ENCODE measurements around the gene MREG. TPM values are rescaled to one million over a fixed set of nuclear protein-coding genes. Genes with fewer than 3 reads are reported as not detected.
"Not testable (repeated sequence)": the region's sequence is repeated elsewhere in the genome, so short reads cannot be mapped to it uniquely, and the experiment has no call there.

MREG gene
- total RNA-seq, 2 experiments from 2014 or later, result 10.9 to 12.1 TPM

DNA sequence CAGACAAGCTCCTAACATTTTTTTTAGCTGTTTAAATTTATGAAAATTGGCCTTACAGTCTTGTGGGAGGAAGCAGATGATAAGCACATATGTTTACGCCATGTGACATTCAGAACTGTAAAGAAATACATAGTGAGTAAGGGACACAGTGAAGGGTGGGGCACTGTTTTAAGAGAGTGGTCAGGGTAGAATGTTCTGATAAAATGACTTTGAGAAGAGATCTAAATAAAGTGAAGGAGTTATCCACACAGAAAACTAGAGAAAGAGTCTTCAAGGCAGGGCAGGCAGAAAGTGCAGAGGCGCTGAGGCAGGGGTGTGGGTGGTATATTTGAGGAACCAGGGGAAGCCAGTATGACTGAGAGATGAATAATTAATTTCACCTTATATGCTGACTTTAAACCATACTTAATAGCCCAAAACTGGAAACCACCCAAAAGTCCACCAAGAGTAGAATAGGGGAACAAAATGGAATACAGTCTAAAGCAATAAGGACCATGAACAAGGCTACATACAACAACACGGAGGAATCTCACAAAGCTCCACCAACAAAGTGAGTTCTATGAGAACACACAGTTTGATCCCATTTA is 8.6 kb downstream of the MREG start:
- Mint-ChIP-seq H3K4me3 (no peak overlapping the region), H3K9me3 (ENCODE audit: insufficient read depth) (no peaks in the 10 kb centered on the region), H3K36me3 (ENCODE audit: low read depth) (peaks cover 3% of the 10 kb centered on the region), H3K27ac (peak overlapping the region; percentile 7), H3K4me1 (ENCODE audit: low read depth) (peaks cover 40% of the 10 kb centered on the region), H3K27me3 (ENCODE audit: low read depth) (no peaks in the 10 kb centered on the region)
- no peak for ATAC-seq
- DNase-seq, result no peak
- POLR2A ChIA-PET, result no interaction called here
- CTCF ChIA-PET, result interaction anchor here (0.8 to 3.5 kb wide), 4 partner anchors 11 to 28 kb away, joined by 3 to 19 read pairs (median 9); no protein-coding TSS in a partner anchor

DNA sequence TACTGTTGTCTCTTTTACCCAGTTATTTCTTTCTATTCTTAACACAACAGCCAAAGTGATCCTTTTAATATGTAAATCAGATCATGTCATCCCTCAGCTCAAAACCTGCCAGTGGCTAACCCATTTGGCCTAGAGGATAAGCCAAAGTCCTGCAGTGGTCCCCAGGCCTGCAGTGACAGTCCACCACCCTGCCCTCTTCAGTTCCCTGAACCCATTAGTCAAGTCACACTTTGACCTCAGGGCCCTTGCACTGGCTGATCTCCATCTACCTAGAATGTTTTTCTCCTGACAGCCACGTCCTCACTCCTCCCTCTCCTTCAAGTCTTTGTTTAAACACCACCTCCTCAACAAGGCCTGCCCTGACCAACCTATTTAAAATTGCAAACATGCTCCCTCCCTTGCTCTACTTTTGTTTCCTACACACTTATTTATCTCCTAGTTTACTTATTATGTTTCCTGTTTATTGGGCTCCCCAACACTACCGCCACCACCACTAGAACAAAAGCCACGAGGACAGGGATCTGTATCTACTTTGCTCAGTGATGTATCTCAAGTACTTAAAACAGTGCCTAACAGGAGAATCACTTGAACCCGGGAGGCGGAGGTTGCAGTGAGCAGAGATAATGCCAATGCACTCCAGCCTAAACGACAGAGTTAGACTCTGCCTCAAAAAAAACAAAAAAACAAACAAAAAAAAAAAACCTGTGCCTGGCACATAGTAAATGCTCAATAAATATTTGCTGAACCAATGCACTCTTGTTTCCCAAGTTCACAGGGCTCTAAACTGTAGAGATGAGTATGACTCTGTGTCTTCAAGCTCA is 9.3 kb downstream of the MREG start:
- H3K4me1 Mint-ChIP-seq (ENCODE audit: low read depth), result peaks cover 40% of the 10 kb centered on the region
- H3K4me3 Mint-ChIP-seq, result no peak overlapping the region
- peaks cover 3% of the 10 kb centered on the region for H3K36me3 Mint-ChIP-seq (ENCODE audit: low read depth)
- H3K27ac Mint-ChIP-seq, result no peak overlapping the region
- ChIA-PET POLR2A (no interaction called here), CTCF (interaction anchor here (0.8 to 3.5 kb wide), 4 partner anchors 11 to 29 kb away, joined by 3 to 19 read pairs (median 9); no protein-coding TSS in a partner anchor)
- H3K27me3 Mint-ChIP-seq (ENCODE audit: low read depth), result no peaks in the 10 kb centered on the region
- no peaks in the 10 kb centered on the region for H3K9me3 Mint-ChIP-seq (ENCODE audit: insufficient read depth)
- DNase-seq (no peak), ATAC-seq (no peak)

DNA sequence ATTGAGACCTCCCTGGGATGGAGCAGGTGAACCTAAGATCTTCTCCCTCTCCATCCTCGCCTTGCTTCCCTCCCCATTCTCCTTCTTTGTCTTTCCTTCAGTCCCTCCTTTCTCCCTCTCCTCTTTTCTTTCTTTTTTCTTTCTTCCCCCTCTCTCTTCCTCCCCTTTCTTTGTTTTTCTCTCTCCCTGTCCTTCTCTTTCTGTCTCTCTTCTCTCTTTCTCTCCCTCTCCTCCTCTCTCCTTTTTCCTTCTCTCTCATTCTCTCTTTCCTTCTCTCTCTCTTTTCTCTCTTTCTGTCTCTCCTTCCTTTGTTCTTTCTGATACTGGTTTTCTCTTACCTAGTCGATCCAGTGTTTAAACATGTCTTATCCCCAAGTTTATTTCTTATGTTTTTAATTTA is 10.7 kb downstream of the MREG start:
- Mint-ChIP-seq H3K27me3 (ENCODE audit: low read depth) (no peaks in the 10 kb centered on the region), H3K36me3 (ENCODE audit: low read depth) (peaks cover 3% of the 10 kb centered on the region), H3K9me3 (ENCODE audit: insufficient read depth) (no peaks in the 10 kb centered on the region), H3K4me1 (ENCODE audit: low read depth) (peaks cover 43% of the 10 kb centered on the region), H3K4me3 (no peak overlapping the region), H3K27ac (peak overlapping the region; percentile 31)
- DNase-seq (no peak), ATAC-seq (no peak)
- ChIA-PET POLR2A (interaction anchor here (0.5 kb wide), 1 partner anchor 13 kb away, joined by 3 read pairs; no protein-coding TSS in a partner anchor), CTCF (interaction anchor here (1.4 kb wide), 1 partner anchor 13 kb away, joined by 4 read pairs; no protein-coding TSS in a partner anchor)

GRCh38 chr2:216002101-216002678 is 11.2 kb downstream of the MREG start:
- POLR2A ChIA-PET, result interaction anchor here (0.5 kb wide), 1 partner anchor 14 kb away, joined by 3 read pairs; no protein-coding TSS in a partner anchor
- Mint-ChIP-seq H3K27ac (no peak overlapping the region), H3K27me3 (ENCODE audit: low read depth) (no peaks in the 10 kb centered on the region), H3K4me1 (ENCODE audit: low read depth) (peaks cover 48% of the 10 kb centered on the region), H3K9me3 (ENCODE audit: insufficient read depth) (no peaks in the 10 kb centered on the region), H3K36me3 (ENCODE audit: low read depth) (peaks cover 7% of the 10 kb centered on the region), H3K4me3 (no peak overlapping the region)
- DNase-seq (no peak), ATAC-seq (no peak)
- CTCF ChIA-PET, result interaction anchor here (1.2 to 1.4 kb wide), 2 partner anchors 13 to 52 kb away, joined by 4 to 5 read pairs; no protein-coding TSS in a partner anchor

DNA sequence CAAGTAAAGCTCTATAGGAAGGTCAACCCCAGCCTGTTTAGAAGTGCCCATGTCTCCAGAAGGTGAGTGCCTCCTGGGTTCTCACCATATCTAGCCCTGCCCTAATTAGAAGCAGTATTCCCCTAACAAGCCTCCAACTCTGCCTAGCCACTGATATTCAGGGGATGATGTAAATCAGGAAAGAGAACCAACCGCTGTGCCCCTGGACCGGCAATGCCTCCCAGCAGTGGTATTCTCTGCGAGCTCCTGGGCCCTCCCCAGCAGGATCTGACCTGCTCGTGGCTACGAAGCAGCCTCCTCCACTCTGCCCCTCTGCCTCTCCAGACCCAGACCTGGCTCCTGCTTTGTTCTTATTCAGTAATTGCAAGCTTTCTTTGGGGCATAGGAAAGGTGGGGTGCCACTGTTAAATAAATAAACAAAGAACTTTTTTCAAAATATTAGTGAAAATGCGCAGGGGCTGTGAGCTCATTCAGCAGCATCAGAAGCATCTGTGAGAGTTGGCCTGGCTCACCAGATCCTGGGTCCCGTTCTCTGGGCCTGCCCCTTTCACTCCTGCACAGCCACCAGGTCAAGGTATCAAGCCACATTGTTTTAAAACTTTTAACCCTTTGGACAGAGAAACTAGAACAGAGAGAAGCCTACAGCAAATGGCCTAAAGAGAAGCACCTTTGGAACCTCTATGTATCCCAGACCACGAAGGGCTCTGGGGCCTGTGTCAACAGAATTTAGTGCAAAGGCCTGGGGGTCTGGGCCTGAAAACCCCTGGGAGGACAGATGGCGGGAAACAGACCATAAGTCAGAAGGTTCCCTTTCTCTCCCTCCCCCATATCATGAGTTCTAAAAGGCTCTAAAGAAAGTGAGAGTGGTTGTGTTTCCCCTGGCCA is 11.9 kb downstream of the MREG start:
- ChIA-PET POLR2A (no interaction called here), CTCF (interaction anchor here (0.7 to 1.2 kb wide), 4 partner anchors 11 to 70 kb away, joined by 3 to 5 read pairs (median 4); no protein-coding TSS in a partner anchor)
- DNase-seq, result no peak
- H3K27me3 Mint-ChIP-seq (ENCODE audit: low read depth), result no peaks in the 10 kb centered on the region
- no peak for ATAC-seq
- H3K27ac Mint-ChIP-seq, result no peak overlapping the region
- peaks cover 41% of the 10 kb centered on the region for H3K4me1 Mint-ChIP-seq (ENCODE audit: low read depth)
- H3K4me3 Mint-ChIP-seq, result no peak overlapping the region
- H3K36me3 Mint-ChIP-seq (ENCODE audit: low read depth), result peaks cover 7% of the 10 kb centered on the region
- H3K9me3 Mint-ChIP-seq (ENCODE audit: insufficient read depth), result no peaks in the 10 kb centered on the region

DNA sequence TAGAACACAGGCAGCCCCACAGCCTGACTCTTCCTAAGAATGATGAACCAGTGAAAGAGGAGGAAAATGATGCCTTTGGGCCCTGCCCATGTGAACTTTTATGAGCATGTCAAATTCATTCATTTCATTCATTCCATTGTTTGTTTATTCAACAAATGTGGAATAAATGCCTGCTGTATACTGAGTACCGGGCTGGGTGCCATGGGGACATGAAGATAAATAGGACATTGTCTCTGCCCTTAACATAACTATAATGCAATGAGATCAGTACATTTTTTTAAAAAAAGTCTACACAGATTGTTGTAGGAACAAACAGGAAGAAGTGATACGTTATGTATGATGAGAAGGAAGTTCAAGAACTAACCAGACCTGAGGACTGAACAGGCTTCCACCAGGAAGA is 14.7 kb downstream of the MREG start:
- Mint-ChIP-seq H3K4me3 (no peak overlapping the region), H3K9me3 (ENCODE audit: insufficient read depth) (no peaks in the 10 kb centered on the region), H3K27me3 (ENCODE audit: low read depth) (no peaks in the 10 kb centered on the region), H3K27ac (no peak overlapping the region), H3K4me1 (ENCODE audit: low read depth) (peaks cover 19% of the 10 kb centered on the region), H3K36me3 (ENCODE audit: low read depth) (peaks cover 22% of the 10 kb centered on the region)
- ATAC-seq (no peak), DNase-seq (no peak)
- POLR2A ChIA-PET, result no interaction called here
- CTCF ChIA-PET, result interaction anchor here (0.8 to 1.7 kb wide), 2 partner anchors 23 to 49 kb away, joined by 3 to 4 read pairs; no protein-coding TSS in a partner anchor

DNA sequence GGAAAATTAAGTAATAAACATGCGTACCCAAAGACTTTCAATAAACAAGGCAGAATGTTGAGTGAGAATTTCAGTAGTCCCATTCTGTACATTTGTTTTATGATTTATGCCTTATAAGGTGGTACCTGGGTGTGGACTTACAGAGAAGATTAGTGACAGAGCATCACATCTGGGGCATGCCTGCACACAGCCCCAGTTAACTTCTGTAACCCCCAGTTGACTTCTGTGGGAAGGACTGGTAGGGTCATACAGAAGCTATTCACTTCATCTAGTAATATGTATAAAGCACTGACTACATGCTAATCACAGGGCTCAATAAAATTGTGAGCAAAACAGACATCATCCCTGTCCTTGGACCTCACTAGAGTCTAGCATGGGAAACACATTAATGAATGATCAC is 16.1 kb downstream of the MREG start:
- peaks cover 32% of the 10 kb centered on the region for H3K36me3 Mint-ChIP-seq (ENCODE audit: low read depth)
- ATAC-seq (no peak), DNase-seq (no peak)
- no peak overlapping the region for H3K4me3 Mint-ChIP-seq
- ChIA-PET POLR2A (no interaction called here), CTCF (interaction anchor here (1.0 to 1.7 kb wide), 2 partner anchors 9 to 47 kb away, joined by 3 to 4 read pairs; no protein-coding TSS in a partner anchor)
- no peaks in the 10 kb centered on the region for H3K9me3 Mint-ChIP-seq (ENCODE audit: insufficient read depth)
- H3K27ac Mint-ChIP-seq, result peak overlapping the region; percentile 5
- no peaks in the 10 kb centered on the region for H3K27me3 Mint-ChIP-seq (ENCODE audit: low read depth)
- peaks cover 9% of the 10 kb centered on the region for H3K4me1 Mint-ChIP-seq (ENCODE audit: low read depth)

DNA sequence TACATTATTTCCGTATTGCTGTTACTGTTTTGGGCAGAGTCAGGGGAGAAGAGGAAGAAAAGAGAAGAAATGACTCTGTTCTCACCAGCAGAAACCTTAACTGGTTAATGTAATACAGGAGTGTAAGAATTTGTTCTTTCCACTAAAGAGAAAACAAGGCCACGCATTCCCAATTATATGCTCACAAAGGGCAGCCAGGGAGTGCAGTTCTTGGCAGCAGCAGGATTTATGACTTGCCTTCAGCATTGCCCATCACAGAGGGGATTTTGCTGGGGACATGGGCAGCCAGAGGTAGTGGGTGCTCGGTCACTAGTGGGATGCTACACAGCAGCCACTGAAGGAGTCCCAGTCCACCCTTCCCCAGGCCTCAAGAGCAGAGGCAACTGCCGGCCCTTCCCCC is 18.4 kb downstream of the MREG start:
- peaks cover 16% of the 10 kb centered on the region for H3K9me3 Mint-ChIP-seq (ENCODE audit: insufficient read depth)
- POLR2A ChIA-PET, result no interaction called here
- CTCF ChIA-PET, result no interaction called here
- H3K4me1 Mint-ChIP-seq (ENCODE audit: low read depth), result peaks cover 8% of the 10 kb centered on the region
- ATAC-seq, result no peak
- no peak overlapping the region for H3K27ac Mint-ChIP-seq
- H3K27me3 Mint-ChIP-seq (ENCODE audit: low read depth), result no peaks in the 10 kb centered on the region
- DNase-seq, result no peak
- no peak overlapping the region for H3K4me3 Mint-ChIP-seq
- H3K36me3 Mint-ChIP-seq (ENCODE audit: low read depth), result peaks cover 53% of the 10 kb centered on the region

- H3K27ac Mint-ChIP-seq; H3K27me3 Mint-ChIP-seq (ENCODE audit: low read depth); CTCF ChIA-PET; POLR2A ChIA-PET; ATAC-seq; DNase-seq; H3K4me3 Mint-ChIP-seq; H3K4me1 Mint-ChIP-seq (ENCODE audit: low read depth): not testable (repeated sequence)
- Mint-ChIP-seq H3K9me3 (ENCODE audit: insufficient read depth) (peaks cover 24% of the 10 kb centered on the region), H3K36me3 (ENCODE audit: low read depth) (peaks cover 66% of the 10 kb centered on the region)
Measured at GRCh38 chr2:215988556-215989207, 24.7 kb downstream of the MREG start.

- POLR2A ChIA-PET, result no interaction called here
Measured at GRCh38 chr2:215985257-215985656, 28.1 kb downstream of the MREG start.

GRCh38 chr2:215984661-215985060 is 28.7 kb downstream of the MREG start:
- peaks cover 35% of the 10 kb centered on the region for H3K36me3 Mint-ChIP-seq (ENCODE audit: low read depth)

More at GRCh38 chr2:215985257-215985656, 28.1 kb downstream of the MREG start:
- CTCF ChIA-PET, result interaction anchor here (0.6 to 2.5 kb wide), 6 partner anchors 23 to 45 kb away, joined by 3 to 8 read pairs (median 3); no protein-coding TSS in a partner anchor
- DNase-seq (no peak), ATAC-seq (no peak)
- Mint-ChIP-seq H3K4me3 (no peak overlapping the region), H3K36me3 (ENCODE audit: low read depth) (peaks cover 39% of the 10 kb centered on the region), H3K27me3 (ENCODE audit: low read depth) (no peaks in the 10 kb centered on the region), H3K4me1 (ENCODE audit: low read depth) (peaks cover 4% of the 10 kb centered on the region), H3K9me3 (ENCODE audit: insufficient read depth) (peaks cover 10% of the 10 kb centered on the region), H3K27ac (no peak overlapping the region)

More at GRCh38 chr2:215984661-215985060, 28.7 kb downstream of the MREG start:
- ATAC-seq (no peak), DNase-seq (no peak)
- no peak overlapping the region for H3K27ac Mint-ChIP-seq
- H3K4me3 Mint-ChIP-seq, result no peak overlapping the region
- H3K27me3 Mint-ChIP-seq (ENCODE audit: low read depth), result no peaks in the 10 kb centered on the region
- CTCF ChIA-PET, result interaction anchor here (1.0 to 2.5 kb wide), 3 partner anchors 24 to 39 kb away, joined by 3 to 8 read pairs (median 7); no protein-coding TSS in a partner anchor
- POLR2A ChIA-PET, result no interaction called here
- H3K9me3 Mint-ChIP-seq (ENCODE audit: insufficient read depth), result peaks cover 8% of the 10 kb centered on the region
- peaks cover 10% of the 10 kb centered on the region for H3K4me1 Mint-ChIP-seq (ENCODE audit: low read depth)

Data from activated CD8-positive, alpha-beta T cell treated with anti-CD3 and anti-CD28 coated beads, Interleukin-2, amount 10 ng/mL, durations not matched to agents 7 days and 5 days (primary cell).